BE2C (cell line): ENCODE results near the gene KIZ.

Source experiments
- DNase-seq: peaks from one replicate; pipeline ENCODE4 v3.0.0-alpha.2; 2020
- H3K27me3 ChIP-seq: fragments of 250-450 bp; sonication (Bioruptor Pico); 2 replicates; pipeline ENCODE4 v1.5.1; 2020; ENCODE audit warnings: mild to moderate bottlenecking
- H3K36me3 ChIP-seq: fragments of 250-450 bp; sonication (Bioruptor Pico); 2 replicates; pipeline ENCODE4 v1.5.1; 2020; ENCODE audit warnings: mild to moderate bottlenecking
- H3K4me1 ChIP-seq: fragments of 250-450 bp; sonication (Bioruptor Pico); 2 replicates; pipeline ENCODE4 v1.5.1; 2020
- H3K4me3 ChIP-seq: 2 replicates; pipeline ENCODE4 v1.5.1; 2011; ENCODE audit warnings: low read depth, low read length
- H3K9me3 ChIP-seq: fragments of 250-450 bp; sonication (Bioruptor Pico); 2 replicates; pipeline ENCODE4 v1.5.1; 2020
- TF ChIP-seq, protein P1 (sequence below): IDR thresholded peaks from 2 replicates; pipeline ENCODE4 v1.5.1; 2012; ENCODE audit warnings: mild to moderate bottlenecking, low read depth, low read length

KIZ gene

DNA sequence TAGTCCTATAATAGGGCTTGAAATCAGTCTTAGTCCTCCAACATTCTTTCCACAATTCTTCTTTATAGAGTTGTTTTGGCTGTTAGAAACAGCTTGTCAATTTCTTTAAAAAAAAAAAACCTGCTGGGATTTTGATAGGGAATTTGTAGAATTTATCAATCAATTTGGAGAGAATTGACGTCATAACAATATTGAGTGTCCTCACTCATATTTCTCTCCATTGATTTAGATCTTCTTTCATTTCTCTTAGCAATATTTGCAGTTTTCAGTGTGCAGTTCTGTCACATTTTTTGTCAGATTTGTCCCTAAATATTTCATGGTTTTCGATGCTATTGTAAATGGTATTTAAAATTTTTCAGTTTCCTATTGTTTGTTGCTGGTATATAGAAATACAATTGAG, 14.5 kb upstream of the KIZ start:
- no peak for DNase-seq
- Histone ChIP-seq H3K4me1 (no peaks in the 10 kb centered on the region), H3K4me3 (no peak overlapping the region), H3K27me3 (peaks cover 3% of the 10 kb centered on the region), H3K36me3 (no peaks in the 10 kb centered on the region), H3K9me3 (no peaks in the 10 kb centered on the region)
- TF ChIP-seq, protein P1, sequence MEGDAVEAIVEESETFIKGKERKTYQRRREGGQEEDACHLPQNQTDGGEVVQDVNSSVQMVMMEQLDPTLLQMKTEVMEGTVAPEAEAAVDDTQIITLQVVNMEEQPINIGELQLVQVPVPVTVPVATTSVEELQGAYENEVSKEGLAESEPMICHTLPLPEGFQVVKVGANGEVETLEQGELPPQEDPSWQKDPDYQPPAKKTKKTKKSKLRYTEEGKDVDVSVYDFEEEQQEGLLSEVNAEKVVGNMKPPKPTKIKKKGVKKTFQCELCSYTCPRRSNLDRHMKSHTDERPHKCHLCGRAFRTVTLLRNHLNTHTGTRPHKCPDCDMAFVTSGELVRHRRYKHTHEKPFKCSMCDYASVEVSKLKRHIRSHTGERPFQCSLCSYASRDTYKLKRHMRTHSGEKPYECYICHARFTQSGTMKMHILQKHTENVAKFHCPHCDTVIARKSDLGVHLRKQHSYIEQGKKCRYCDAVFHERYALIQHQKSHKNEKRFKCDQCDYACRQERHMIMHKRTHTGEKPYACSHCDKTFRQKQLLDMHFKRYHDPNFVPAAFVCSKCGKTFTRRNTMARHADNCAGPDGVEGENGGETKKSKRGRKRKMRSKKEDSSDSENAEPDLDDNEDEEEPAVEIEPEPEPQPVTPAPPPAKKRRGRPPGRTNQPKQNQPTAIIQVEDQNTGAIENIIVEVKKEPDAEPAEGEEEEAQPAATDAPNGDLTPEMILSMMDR, result no peak

GRCh38 chr20:21113697-21114096, 12.2 kb upstream of the KIZ start:
- Histone ChIP-seq H3K9me3 (no peaks in the 10 kb centered on the region), H3K27me3 (no peaks in the 10 kb centered on the region), H3K4me1 (no peaks in the 10 kb centered on the region), H3K36me3 (no peaks in the 10 kb centered on the region), H3K4me3 (no peak overlapping the region)
- TF ChIP-seq, protein P1, result no peak
- DNase-seq, result no peak

DNA sequence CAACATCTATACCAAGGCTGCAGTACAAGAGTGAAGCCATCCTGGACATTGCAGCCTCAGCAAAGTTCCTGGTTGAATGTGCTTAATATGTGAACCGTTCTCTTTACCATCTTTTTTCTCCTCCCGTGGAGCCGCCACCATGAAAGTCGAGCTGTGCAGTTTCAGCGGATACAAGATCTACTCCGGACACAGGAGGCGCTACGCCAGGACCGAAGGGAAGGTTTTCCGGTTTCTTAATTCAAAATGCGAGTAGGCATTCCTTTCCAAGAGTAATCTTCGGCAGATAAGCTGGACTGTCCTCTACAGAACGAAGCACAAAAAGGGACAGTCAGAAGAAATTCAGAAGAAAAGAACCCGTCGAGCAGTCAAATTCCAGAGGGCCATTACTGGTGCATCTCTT, 11.3 kb upstream of the KIZ start:
- TF ChIP-seq, protein P1, result no peak
- Histone ChIP-seq H3K4me3 (no peak overlapping the region), H3K9me3 (no peaks in the 10 kb centered on the region), H3K36me3 (no peaks in the 10 kb centered on the region), H3K27me3 (no peaks in the 10 kb centered on the region), H3K4me1 (no peaks in the 10 kb centered on the region)
- no peak for DNase-seq

GRCh38 chr20:21117521-21117920, 8.4 kb upstream of the KIZ start:
- no peak for DNase-seq
- Histone ChIP-seq H3K9me3 (no peaks in the 10 kb centered on the region), H3K36me3 (no peaks in the 10 kb centered on the region), H3K27me3 (no peaks in the 10 kb centered on the region), H3K4me1 (no peaks in the 10 kb centered on the region), H3K4me3 (no peak overlapping the region)
- TF ChIP-seq, protein P1, result no peak

- no peaks in the 10 kb centered on the region for H3K9me3 ChIP-seq
- no peak for DNase-seq
- TF ChIP-seq, protein P1, result no peak
- no peaks in the 10 kb centered on the region for H3K4me1 ChIP-seq
- no peak overlapping the region for H3K4me3 ChIP-seq
- H3K36me3 ChIP-seq, result no peaks in the 10 kb centered on the region
- no peaks in the 10 kb centered on the region for H3K27me3 ChIP-seq
Measured at GRCh38 chr20:21118138-21118537, 7.7 kb upstream of the KIZ start.

DNA sequence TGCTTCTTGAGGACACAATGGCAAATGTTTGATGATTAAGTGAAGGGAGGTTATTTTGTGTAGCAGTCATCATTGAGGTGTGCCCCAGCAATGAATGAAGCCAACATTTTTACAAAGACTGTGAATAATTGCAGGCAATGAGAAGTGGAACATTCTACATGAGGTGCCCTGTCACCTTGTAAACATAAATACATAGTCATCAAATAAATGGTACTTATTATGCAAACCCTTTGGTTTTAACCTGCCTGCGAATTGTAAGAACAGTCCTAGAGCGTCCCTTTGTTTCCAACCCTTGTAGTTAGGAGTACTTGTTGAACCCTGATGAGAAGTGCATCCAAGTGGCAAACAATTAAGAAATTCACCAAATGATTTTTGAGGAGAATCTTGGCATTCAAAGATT, 7.1 kb upstream of the KIZ start:
- no peaks in the 10 kb centered on the region for H3K36me3 ChIP-seq
- H3K4me3 ChIP-seq, result no peak overlapping the region
- no peaks in the 10 kb centered on the region for H3K4me1 ChIP-seq
- DNase-seq, result no peak
- no peaks in the 10 kb centered on the region for H3K27me3 ChIP-seq
- H3K9me3 ChIP-seq, result no peaks in the 10 kb centered on the region
- TF ChIP-seq, protein P1, result no peak
